Spleen (tissue), 7 donors: Measurements from ENCODE around the gene GPD2.

Experiments used
- POLR2A ChIP-seq, 3 donors: fragments of 450-650 bp; IDR thresholded peaks; one replicate each; pipeline ENCODE4 v1.5.1; 2017; ENCODE audit warnings: antibody characterized with exemption in 3 of 3, mild to moderate bottlenecking in 1 of 3
- TF ChIP-seq, protein P1 (sequence below), 11 experiments: fragments of 200-600 bp in 7 of 11; fragments of 450-650 bp in 4 of 11; sonication (generic) in 4 of 11; IDR thresholded peaks in 8 of 11; conservative IDR thresholded peaks in 3 of 11; 1 replicate in 7 of 11; 2 replicates in 4 of 11; pipeline versions ENCODE4 v1.4.0 to v1.8.0; 2016 to 2021; ENCODE audit warnings: antibody characterized with exemption in 11 of 11, inconsistent platforms in 4 of 11, mild to moderate bottlenecking in 1 of 11
- donor health status: DM: no; HTN: no; CAD: no; lungs with moderate emphysema.
- donor health status: DM: no; HTN: no; CAD: no.
- donor health status: DM: no; HTN: no; CAD: no.

- no peak for TF ChIP-seq POLR2A (IDR thresholded peaks at IDR 0.05)
- TF ChIP-seq, protein P1, sequence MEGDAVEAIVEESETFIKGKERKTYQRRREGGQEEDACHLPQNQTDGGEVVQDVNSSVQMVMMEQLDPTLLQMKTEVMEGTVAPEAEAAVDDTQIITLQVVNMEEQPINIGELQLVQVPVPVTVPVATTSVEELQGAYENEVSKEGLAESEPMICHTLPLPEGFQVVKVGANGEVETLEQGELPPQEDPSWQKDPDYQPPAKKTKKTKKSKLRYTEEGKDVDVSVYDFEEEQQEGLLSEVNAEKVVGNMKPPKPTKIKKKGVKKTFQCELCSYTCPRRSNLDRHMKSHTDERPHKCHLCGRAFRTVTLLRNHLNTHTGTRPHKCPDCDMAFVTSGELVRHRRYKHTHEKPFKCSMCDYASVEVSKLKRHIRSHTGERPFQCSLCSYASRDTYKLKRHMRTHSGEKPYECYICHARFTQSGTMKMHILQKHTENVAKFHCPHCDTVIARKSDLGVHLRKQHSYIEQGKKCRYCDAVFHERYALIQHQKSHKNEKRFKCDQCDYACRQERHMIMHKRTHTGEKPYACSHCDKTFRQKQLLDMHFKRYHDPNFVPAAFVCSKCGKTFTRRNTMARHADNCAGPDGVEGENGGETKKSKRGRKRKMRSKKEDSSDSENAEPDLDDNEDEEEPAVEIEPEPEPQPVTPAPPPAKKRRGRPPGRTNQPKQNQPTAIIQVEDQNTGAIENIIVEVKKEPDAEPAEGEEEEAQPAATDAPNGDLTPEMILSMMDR (IDR thresholded peaks at IDR 0.05 in 8 of 11, conservative IDR thresholded peaks at IDR 0.05 in 3 of 11) = no peak
These were observed 1.2 kb downstream of the GPD2 start for GRCh38 chr2:156437272-156437930.
